Renal cortex interstitium (tissue), 11 donors: ENCODE results near the gene ACSS3. TPM values are rescaled to one million over a fixed set of nuclear protein-coding genes. Genes with fewer than 3 reads are reported as not detected.

Source experiments
- DNase-seq, 11 donors: peaks; one replicate each; pipeline ENCODE4 v3.0.0-alpha.2; 2013; ENCODE audit warnings: low read depth in 9 of 11, low spot score in 4 of 11; ENCODE audit errors: extremely low read depth in 1 of 11
- polyA plus RNA-seq, 3 donors: library from polyadenylated mRNA; unstranded; fragments of 120-200 nt; gene quantifications; one replicate each; pipeline ENCODE4 v1.2.1, GENCODE V29; 2013; ENCODE audit not compliant: insufficient read length in 3 of 3

Gene ACSS3
- polyA plus RNA-seq, 3 donors = 18.0 to 22.7 (median 21.0) TPM

DNA sequence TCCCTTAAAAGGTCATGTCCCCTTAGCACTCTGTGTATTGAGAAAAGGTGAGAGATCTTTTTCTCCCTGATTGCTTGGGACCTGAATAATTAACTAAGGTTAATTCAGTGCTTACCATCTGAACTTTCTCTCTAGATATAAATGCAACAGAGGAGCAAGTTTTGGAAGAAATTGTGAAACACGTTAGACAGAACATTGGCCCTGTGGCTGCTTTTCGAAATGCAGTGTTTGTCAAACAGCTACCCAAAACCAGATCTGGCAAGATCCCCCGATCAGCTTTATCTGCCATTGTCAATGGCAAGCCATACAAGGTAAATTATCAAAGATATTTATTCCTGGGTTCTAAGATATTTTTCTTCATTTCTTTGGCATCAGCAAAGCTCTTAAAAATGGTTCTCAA, 175.5 kb downstream of the ACSS3 start:
- DNase-seq = no peak

DNA sequence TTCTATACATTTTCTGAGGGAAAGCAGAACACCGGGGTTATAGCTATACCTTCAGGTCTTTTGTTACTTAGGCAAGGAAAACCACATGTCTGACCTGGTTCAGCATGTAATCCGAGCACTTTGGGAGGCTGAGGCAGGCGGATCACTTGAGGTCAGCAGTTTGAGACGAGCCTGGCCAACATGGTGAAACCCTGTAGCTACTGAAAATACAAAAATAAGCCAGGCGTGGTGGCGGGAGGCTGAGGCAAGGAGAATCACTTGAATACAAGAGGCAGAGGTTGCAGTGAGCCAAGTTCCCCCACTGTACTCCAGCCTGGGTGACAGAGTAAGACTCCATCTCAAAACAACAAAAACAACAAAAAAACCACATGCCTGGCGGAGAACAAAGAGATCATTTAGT, 177.6 kb downstream of the ACSS3 start:
- DNase-seq = no peak

DNA sequence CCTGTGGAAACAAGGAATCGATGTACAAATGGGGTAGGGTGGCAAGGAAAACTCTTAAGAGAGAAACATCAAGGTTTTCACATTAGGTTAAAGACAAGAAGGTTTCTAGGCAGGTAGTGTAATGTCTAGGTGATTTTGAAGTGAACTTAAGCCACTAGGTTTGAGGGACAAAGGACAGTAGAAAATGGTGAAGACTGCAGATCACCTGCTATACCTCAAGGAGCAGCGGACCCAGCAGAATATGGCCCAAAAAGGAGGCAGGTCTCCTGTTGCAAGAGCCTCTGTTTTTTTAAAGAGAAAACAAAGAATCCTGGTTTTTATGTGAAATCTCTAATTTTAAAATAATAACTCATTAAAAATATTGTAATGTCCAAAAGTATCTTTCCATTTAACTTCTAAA, 178.1 kb downstream of the ACSS3 start:
- no peak for DNase-seq

GRCh38 chr12:81257947-81258551, 180.2 kb downstream of the ACSS3 start:
- peak in 10 of 11 donors; percentile 17 to 70 (median 40) for DNase-seq

DNA sequence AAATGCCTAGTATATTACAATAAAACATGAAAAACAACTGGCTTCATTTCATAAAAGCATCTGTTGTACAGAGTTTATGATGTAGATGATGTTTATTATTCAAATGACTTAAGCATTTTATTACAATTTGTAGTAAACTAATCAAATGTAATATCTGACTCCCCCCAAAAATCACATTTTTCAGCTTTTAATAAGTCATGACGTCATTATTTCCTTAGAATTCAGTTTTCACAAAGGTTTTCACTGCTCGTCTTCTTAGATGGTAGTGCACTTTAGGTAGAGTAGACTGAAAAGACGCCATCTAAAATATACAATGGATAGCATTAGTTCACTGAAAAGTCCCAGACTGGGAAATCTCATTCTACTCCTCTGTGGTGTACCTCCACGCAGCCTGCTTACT, 181.5 kb downstream of the ACSS3 start:
- DNase-seq = no peak

DNA sequence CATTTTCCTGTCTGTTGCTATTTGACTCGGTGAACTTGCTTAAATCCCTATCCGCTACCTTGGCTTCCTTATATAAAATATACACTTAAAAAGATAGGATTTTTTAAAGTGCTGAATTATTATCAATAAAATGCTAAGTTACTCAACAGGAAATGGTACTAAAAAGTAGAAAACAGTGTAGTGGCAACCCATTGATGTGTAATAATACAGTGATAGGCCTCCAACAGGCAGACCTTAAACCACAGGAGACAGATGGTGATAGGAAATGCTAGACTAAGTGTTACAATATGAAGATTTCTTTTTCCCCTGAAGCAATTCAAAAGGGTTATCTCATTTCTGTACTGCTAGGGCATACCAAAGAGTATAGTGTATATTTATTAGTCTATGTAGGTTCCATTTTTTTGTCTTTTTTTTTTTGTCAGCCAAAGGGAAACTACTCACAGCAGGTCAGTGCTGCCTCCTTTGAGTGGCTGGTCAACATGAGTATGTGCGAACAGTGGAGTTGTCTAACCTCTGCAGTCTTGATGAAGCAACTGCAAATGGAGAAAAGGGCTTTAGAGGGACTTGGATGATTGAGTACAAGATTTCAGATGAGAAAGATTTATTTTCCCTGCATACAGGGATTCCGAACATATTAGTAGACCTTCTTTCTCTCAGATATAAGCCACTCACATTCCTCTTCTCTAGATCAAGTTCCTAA, 183.8 kb downstream of the ACSS3 start:
- DNase-seq = no peak

- DNase-seq = no peak
These were observed 185.2 kb downstream of the ACSS3 start for GRCh38 chr12:81263072-81263471.

DNA sequence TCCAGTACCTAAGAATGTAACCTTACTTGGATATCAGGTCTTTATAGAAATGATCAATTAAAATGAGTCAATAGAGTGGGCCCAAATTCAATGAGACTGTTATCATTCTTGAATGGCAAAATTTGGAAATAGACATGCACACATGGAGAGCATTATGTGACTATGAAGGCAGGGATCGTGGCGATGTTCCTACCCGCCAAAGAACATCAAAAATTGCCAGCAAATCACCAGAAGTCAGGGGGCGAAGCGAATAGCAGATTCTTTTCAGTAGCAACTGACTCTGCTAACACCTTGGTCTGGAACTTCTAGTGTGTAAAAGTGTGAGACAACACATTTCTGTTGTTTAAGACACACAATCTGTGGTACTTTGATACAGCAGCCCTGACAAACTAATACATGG, 192.5 kb downstream of the ACSS3 start:
- DNase-seq = no peak

- no peak for DNase-seq
These were observed 197.0 kb downstream of the ACSS3 start for GRCh38 chr12:81274637-81275529.

DNA sequence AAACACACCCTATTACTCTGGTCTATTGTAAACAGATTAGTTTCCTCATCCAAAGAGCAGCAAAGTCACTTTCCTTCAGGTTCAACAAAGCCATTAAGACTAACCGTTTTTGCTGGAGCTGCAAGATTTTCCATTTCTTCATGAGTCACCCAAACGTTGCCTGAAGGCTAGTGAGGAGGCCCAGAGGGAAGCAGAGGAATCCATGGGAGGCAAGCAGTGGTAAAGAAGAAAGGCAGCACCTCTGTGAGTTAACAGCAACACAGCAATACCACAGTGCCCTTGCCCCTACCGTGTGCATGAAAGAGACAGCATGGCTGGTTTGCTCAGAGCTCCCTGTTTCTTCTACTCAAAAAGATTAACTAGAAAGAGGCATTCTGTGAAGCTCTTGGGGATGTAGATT, 206.3 kb downstream of the ACSS3 start:
- DNase-seq = no peak

DNA sequence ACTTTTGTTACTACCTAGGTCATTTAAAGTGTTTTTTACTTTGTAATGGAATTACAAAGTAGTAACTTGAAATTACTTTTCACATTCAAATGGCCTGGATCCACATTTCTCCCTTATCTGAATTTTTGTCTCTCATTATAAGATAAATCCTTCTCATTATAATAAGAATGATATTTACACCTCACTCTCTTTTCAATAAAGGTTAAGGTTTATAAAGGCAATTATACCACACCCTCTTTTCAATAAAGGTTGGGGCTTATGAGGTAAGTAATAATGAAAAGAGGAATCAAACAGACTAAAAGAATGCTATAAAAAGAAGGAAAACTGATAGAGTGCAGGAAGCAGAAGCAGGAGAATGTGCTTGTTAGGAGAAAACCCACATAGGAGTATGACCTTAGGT, 210.8 kb downstream of the ACSS3 start:
- no peak for DNase-seq

GRCh38 chr12:81294325-81295190, 216.7 kb downstream of the ACSS3 start:
- DNase-seq = no peak

GRCh38 chr12:81295251-81295650, 217.4 kb downstream of the ACSS3 start:
- no peak for DNase-seq

DNA sequence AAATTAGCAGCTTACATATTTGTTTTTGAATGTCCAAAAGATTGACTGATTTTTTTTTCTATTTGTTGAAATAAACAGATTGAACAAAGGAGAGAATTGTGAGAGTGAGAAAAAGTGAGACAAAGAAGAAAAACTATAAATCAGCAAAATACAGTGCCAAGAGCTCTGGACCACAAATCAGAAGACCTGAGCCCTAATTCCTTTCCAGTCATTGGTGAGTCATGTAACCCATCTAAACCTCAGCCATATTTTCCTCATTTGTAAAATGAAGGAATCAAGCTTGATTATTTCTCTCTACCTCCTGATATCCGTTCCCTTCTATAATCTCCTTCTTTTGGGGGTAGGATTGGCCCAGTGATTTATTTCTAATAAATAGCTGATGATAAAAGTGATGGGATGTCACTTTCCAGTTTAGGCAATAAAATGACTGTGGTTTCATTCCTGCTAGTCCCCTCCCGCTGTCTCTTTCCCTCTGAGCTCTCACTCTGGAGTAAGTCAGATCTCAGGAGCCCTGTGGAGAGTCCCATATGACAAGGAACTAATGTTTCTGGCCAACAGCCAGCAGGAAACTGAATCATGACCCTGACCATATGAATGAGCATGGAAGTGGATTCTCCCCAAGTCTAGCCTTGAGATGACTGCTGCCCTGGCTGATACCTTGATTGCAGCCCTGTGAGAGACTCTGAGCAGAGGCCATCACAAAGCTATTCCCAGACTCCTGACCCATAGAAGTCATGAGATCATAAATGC, 218.9 kb downstream of the ACSS3 start:
- DNase-seq = peak in 1 of 11 donors; percentile 4

DNA sequence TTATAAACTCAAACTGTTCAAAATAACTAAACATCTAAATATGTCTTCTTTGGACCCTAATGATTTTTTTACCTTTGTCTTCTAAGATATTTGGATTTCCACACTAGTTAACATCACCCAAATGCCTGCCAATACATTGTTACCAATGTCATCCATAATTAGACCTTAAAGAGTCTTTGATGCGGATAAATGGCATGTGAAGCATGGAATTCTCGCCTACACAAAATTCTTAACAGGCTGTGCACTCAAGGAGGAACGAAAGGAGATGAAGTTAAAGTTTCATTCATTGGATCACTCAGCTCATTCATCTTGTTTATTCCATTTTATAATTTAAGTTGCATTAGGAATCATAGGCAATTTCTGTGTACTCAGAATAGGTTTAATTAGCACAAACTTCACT, 219.7 kb downstream of the ACSS3 start:
- no peak for DNase-seq

DNA sequence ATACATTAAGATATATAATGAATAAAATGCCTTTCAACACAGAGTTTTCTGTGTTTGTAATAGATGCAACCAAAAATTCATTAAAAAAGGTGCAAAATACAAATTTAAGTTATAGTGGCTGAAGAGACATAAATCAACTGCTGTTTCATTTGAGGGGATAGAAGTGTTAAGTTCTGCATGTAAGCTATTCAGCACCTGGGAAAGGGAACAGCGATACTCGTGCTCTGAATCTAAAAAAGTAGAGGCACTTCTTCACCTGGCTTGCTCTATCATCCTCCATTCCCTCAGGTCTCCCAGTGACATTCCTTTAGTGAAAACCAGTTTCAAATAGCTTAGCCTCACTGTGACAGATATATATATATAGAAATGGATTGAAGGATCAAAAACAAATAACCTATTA, 222.6 kb downstream of the ACSS3 start:
- DNase-seq = peak in 5 of 11 donors; percentile 2 to 15 (median 7)

DNA sequence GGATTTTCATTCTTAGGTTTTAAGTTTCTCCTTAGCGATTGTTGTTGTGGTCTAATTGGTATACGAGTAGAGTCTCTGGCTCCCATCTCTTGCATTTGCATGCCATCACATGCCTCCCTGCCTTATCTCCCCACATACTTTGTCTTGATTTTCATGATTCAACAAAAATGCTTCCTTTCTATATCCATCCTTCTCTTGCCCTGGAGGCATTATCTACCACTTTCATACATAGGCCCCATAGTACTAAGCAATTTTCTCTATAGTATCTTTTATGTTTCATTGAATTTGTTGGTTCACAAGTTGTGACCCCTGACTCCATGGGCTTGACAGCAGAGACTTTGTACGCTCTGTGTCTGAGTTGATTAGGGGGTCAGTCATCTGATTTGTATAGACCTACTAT, 226.1 kb downstream of the ACSS3 start:
- DNase-seq = no peak
